KMS-11 (cell line): ENCODE measurements around the gene TRAPPC2L.

Experiments used
- H2AFZ ChIP-seq: fragments of 200-600 bp; sonication (generic); 2 replicates; pipeline ENCODE4 v1.6.1; 2016; ENCODE audit warnings: antibody characterized with exemption, mixed run types, low read depth
- H3K27ac ChIP-seq: fragments of 200-600 bp; sonication (generic); 2 replicates; pipeline ENCODE4 v1.6.1; 2016; ENCODE audit warnings: mild to moderate bottlenecking, mixed run types
- H3K27me3 ChIP-seq: fragments of 200-600 bp; sonication (generic); 2 replicates; pipeline ENCODE4 v1.6.1; 2017; ENCODE audit warnings: mild to moderate bottlenecking, low read depth, mixed run types, moderate library complexity; ENCODE audit not compliant: insufficient read depth
- H3K36me3 ChIP-seq: fragments of 200-600 bp; sonication (generic); 2 replicates; pipeline ENCODE4 v1.6.1; 2017; ENCODE audit warnings: mild to moderate bottlenecking, mixed run types; ENCODE audit not compliant: insufficient read depth
- H3K4me1 ChIP-seq: fragments of 200-600 bp; sonication (generic); 2 replicates; pipeline ENCODE4 v1.6.1; 2016; ENCODE audit warnings: mild to moderate bottlenecking, low read depth, mixed run types; ENCODE audit not compliant: poor library complexity, severe bottlenecking
- H3K4me2 ChIP-seq: fragments of 200-600 bp; sonication (generic); 2 replicates; pipeline ENCODE4 v1.7.0; 2016; ENCODE audit warnings: mild to moderate bottlenecking, mixed run types
- H3K4me3 ChIP-seq: fragments of 200-600 bp; sonication (generic); IDR thresholded peaks from 2 replicates; pipeline ENCODE4 v1.6.1; 2017; ENCODE audit warnings: low read depth, low read length, mixed read lengths; ENCODE audit not compliant: insufficient read depth
- H3K79me2 ChIP-seq: fragments of 200-600 bp; sonication (generic); 2 replicates; pipeline ENCODE4 v1.6.1; 2016; ENCODE audit warnings: low read depth, mixed run types; ENCODE audit not compliant: insufficient read depth
- H3K9ac ChIP-seq: fragments of 200-600 bp; sonication (generic); 2 replicates; pipeline ENCODE4 v1.6.1; 2016; ENCODE audit warnings: mild to moderate bottlenecking, mixed run types
- H4K20me1 ChIP-seq: fragments of 200-600 bp; sonication (generic); 2 replicates; pipeline ENCODE4 v1.6.1; 2016; ENCODE audit warnings: mild to moderate bottlenecking, mixed run types; ENCODE audit not compliant: insufficient read depth
- CTCF ChIP-seq: fragments of 200-600 bp; sonication (generic); conservative IDR thresholded peaks from 2 replicates; pipeline ENCODE4 v1.6.1; 2017; ENCODE audit warnings: low read depth, mild to moderate bottlenecking, antibody characterized with exemption, low read length, moderate library complexity, mixed read lengths

Gene TRAPPC2L

GRCh38 chr16:88907768-88908167 lies 50.8 kb downstream of the TRAPPC2L start:
- Histone ChIP-seq H3K4me2 (no peak overlapping the region), H3K79me2 (no peaks in the 10 kb centered on the region), H3K27me3 (peaks cover 56% of the 10 kb centered on the region), H3K36me3 (no peaks in the 10 kb centered on the region), H3K4me1 (no peaks in the 10 kb centered on the region), H2AFZ (no peak overlapping the region), H3K4me3 (no peak overlapping the region), H3K27ac (no peak overlapping the region), H3K9ac (no peak overlapping the region), H4K20me1 (no peaks in the 10 kb centered on the region)
- no peak for TF ChIP-seq CTCF

- no peak for TF ChIP-seq CTCF
- Histone ChIP-seq H3K9ac (no peak overlapping the region), H3K27me3 (peaks cover 55% of the 10 kb centered on the region), H3K4me2 (no peak overlapping the region), H3K27ac (no peak overlapping the region), H4K20me1 (no peaks in the 10 kb centered on the region), H3K4me3 (no peak overlapping the region), H3K4me1 (no peaks in the 10 kb centered on the region), H3K36me3 (no peaks in the 10 kb centered on the region), H3K79me2 (no peaks in the 10 kb centered on the region), H2AFZ (no peak overlapping the region)
Observed at GRCh38 chr16:88908307-88908706, 51.4 kb downstream of the TRAPPC2L start.

- Histone ChIP-seq H3K27me3 (peaks cover 64% of the 10 kb centered on the region), H3K4me2 (no peak overlapping the region), H3K9ac (no peak overlapping the region), H3K79me2 (no peaks in the 10 kb centered on the region), H2AFZ (no peak overlapping the region), H3K36me3 (no peaks in the 10 kb centered on the region), H3K4me1 (no peaks in the 10 kb centered on the region), H3K27ac (no peak overlapping the region), H4K20me1 (no peaks in the 10 kb centered on the region), H3K4me3 (no peak overlapping the region)
- no peak for TF ChIP-seq CTCF
Observed at GRCh38 chr16:88909431-88910210, 52.7 kb downstream of the TRAPPC2L start.

- H4K20me1 ChIP-seq = no peaks in the 10 kb centered on the region
- TF ChIP-seq CTCF = no peak
Observed at GRCh38 chr16:88910284-88911135, 53.6 kb downstream of the TRAPPC2L start.

More at GRCh38 chr16:88910284-88911135, 53.6 kb downstream of the TRAPPC2L start:
- Histone ChIP-seq H3K79me2 (no peaks in the 10 kb centered on the region), H3K27ac (no peak overlapping the region), H2AFZ (no peak overlapping the region), H3K4me1 (no peaks in the 10 kb centered on the region), H3K36me3 (no peaks in the 10 kb centered on the region), H3K9ac (no peak overlapping the region), H3K4me3 (no peak overlapping the region), H3K4me2 (no peak overlapping the region), H3K27me3 (peaks cover 64% of the 10 kb centered on the region)
